Endothelial cell of umbilical vein (primary cell): Measurements from ENCODE around the gene RAI1.

ENCODE experiments used
- CTCF ChIP-seq, 2 donors: IDR thresholded peaks; 1 replicate in 1 of 2; 2 replicates in 1 of 2; pipeline ENCODE4 v1.5.1; 2011; ENCODE audit warnings: low read length in 2 of 2, mild to moderate bottlenecking in 2 of 2, moderate library complexity in 2 of 2, control low read depth in 1 of 2, inconsistent platforms in 1 of 2, low read depth in 1 of 2; ENCODE audit not compliant: insufficient read depth in 1 of 2; ENCODE audit errors: extremely low read depth in 1 of 2
- EZH2 ChIP-seq: IDR thresholded peaks from 2 replicates; pipeline ENCODE4 v1.6.1; 2012; ENCODE audit warnings: borderline replicate concordance, low read depth, mild to moderate bottlenecking, moderate library complexity, low read length, inconsistent platforms; ENCODE audit not compliant: severe bottlenecking
- FOS ChIP-seq: IDR thresholded peaks from 2 replicates; pipeline ENCODE4 v1.6.1; 2011; ENCODE audit warnings: mild to moderate bottlenecking, low read length, moderate library complexity, borderline replicate concordance; ENCODE audit not compliant: insufficient read depth
- GATA2 ChIP-seq: IDR thresholded peaks from 2 replicates; pipeline ENCODE4 v1.7.0; 2011; ENCODE audit warnings: low read depth, mild to moderate bottlenecking, moderate library complexity, mixed read lengths, low read length; ENCODE audit not compliant: insufficient read length, insufficient read depth
- JUN ChIP-seq: IDR thresholded peaks from 2 replicates; pipeline ENCODE4 v1.6.1; 2011; ENCODE audit warnings: borderline replicate concordance, low read depth; ENCODE audit not compliant: insufficient read length, insufficient read depth
- MAX ChIP-seq: IDR thresholded peaks from 2 replicates; pipeline ENCODE4 v1.6.1; 2011; ENCODE audit not compliant: insufficient read depth, insufficient read length
- MYC ChIP-seq: IDR thresholded peaks from one replicate; pipeline ENCODE4 v1.6.1; 2011; ENCODE audit warnings: mild to moderate bottlenecking, low read depth, low read length
- POLR2A ChIP-seq: IDR thresholded peaks from 2 replicates; pipeline ENCODE4 v1.6.1; 2012; ENCODE audit warnings: low read depth, mild to moderate bottlenecking, control low read depth, low read length
- POLR2AphosphoS5 ChIP-seq: IDR thresholded peaks from 2 replicates; pipeline ENCODE4 v1.6.1; 2012; ENCODE audit warnings: low read depth, mild to moderate bottlenecking, control low read depth, low read length, moderate library complexity; ENCODE audit not compliant: insufficient read depth

- no peak for TF ChIP-seq CTCF (IDR thresholded peaks at IDR 0.05; ENCODE audit: extremely low read depth in 1 of 2, insufficient read depth in 1 of 2, low read depth in 1 of 2, low read length in 2 of 2)
- TF ChIP-seq EZH2 = no peak
- TF ChIP-seq POLR2A = no peak
- TF ChIP-seq GATA2 = no peak
- no peak for TF ChIP-seq POLR2AphosphoS5
- no peak for TF ChIP-seq FOS
- no peak for TF ChIP-seq JUN
- no peak for TF ChIP-seq MAX
- no peak for TF ChIP-seq MYC
Measured at GRCh38 chr17:17700251-17700969, 19.2 kb downstream of the RAI1 start.
